Measurements from ENCODE around the gene TMEM9.

- TF ChIP-seq CTCF (IDR thresholded peaks at IDR 0.05; ENCODE audit: low read depth, low read length, missing input control) (no peak), RAD21 (IDR thresholded peaks at IDR 0.05) (no peak), NR2F2 (IDR thresholded peaks at IDR 0.05) (no peak)
These were observed 63.0 kb downstream of the TMEM9 start for GRCh38 chr1:201091256-201091655.

Data from liver (tissue), 3 donors.